H9 (cell line): Measurements from ENCODE around the gene ITPR1. TPM values are rescaled to one million over a fixed set of nuclear protein-coding genes. Genes with fewer than 3 reads are reported as not detected.

ENCODE experiments used
- DNase-seq: peaks from one replicate; pipeline ENCODE4 v3.0.0-alpha.2; 2017
- H2AFZ ChIP-seq: one replicate; pipeline ENCODE4 v1.6.1; 2013; ENCODE audit warnings: mild to moderate bottlenecking, low read length, control low read depth, moderate library complexity
- H2AK5ac ChIP-seq: 2 replicates; pipeline ENCODE4 v1.6.1; 2013; ENCODE audit warnings: low read length, control low read depth, mixed read lengths; ENCODE audit not compliant: insufficient read length
- H2BK120ac ChIP-seq: one replicate; pipeline ENCODE4 v1.6.1; 2013; ENCODE audit warnings: low read depth, mild to moderate bottlenecking, low read length, control low read depth, inconsistent platforms; ENCODE audit not compliant: poor library complexity, severe bottlenecking
- H2BK12ac ChIP-seq: 2 replicates; pipeline ENCODE4 v1.6.1; 2013; ENCODE audit warnings: low read length, control low read depth, mixed read lengths, low read depth; ENCODE audit not compliant: insufficient read length
- H2BK15ac ChIP-seq: 2 replicates; pipeline ENCODE4 v1.6.1; 2013; ENCODE audit warnings: low read depth, low read length, control low read depth
- H2BK20ac ChIP-seq: one replicate; pipeline ENCODE4 v1.6.1; 2013; ENCODE audit warnings: low read depth, mild to moderate bottlenecking, low read length, control low read depth, inconsistent platforms; ENCODE audit not compliant: poor library complexity, severe bottlenecking
- H2BK5ac ChIP-seq: 2 replicates; pipeline ENCODE4 v1.6.1; 2013; ENCODE audit warnings: low read length, control low read depth, mixed read lengths; ENCODE audit not compliant: insufficient read length
- H3K14ac ChIP-seq: 2 replicates; pipeline ENCODE4 v1.6.1; 2013; ENCODE audit warnings: low read length, control low read depth; ENCODE audit not compliant: insufficient read depth
- H3K18ac ChIP-seq: 2 replicates; pipeline ENCODE4 v1.6.1; 2013; ENCODE audit warnings: low read depth, mild to moderate bottlenecking, mixed read lengths, low read length, control low read depth; ENCODE audit not compliant: insufficient read length
- H3K23ac ChIP-seq: 2 replicates; pipeline ENCODE4 v1.6.1; 2013; ENCODE audit warnings: low read length, control low read depth, mixed read lengths, low read depth; ENCODE audit not compliant: insufficient read length
- H3K23me2 ChIP-seq: 2 replicates; pipeline ENCODE4 v1.6.1; 2013; ENCODE audit warnings: low read depth, mild to moderate bottlenecking, mixed read lengths, low read length, control low read depth; ENCODE audit not compliant: insufficient read length, poor library complexity, severe bottlenecking
- H3K27ac ChIP-seq: 2 replicates; pipeline ENCODE4 v1.5.1; 2013; ENCODE audit warnings: low read length, control low read depth, mixed read lengths, low read depth; ENCODE audit not compliant: insufficient read length
- H3K27me3 ChIP-seq: 2 replicates; pipeline ENCODE4 v1.6.1; 2013; ENCODE audit warnings: low read length, control low read depth, inconsistent platforms; ENCODE audit not compliant: insufficient read depth
- H3K4ac ChIP-seq: 2 replicates; pipeline ENCODE4 v1.6.1; 2013; ENCODE audit warnings: low read depth, mild to moderate bottlenecking, control low read depth, inconsistent platforms, low read length, moderate library complexity
- H3K4me1 ChIP-seq: 2 replicates; pipeline ENCODE4 v1.6.1; 2013; ENCODE audit warnings: low read length, control low read depth, inconsistent platforms; ENCODE audit not compliant: insufficient read depth
- H3K4me2 ChIP-seq: 2 replicates; pipeline ENCODE4 v1.6.1; 2013; ENCODE audit warnings: low read length, control low read depth, mixed read lengths; ENCODE audit not compliant: insufficient read length, insufficient read depth
- H3K56ac ChIP-seq: 2 replicates; pipeline ENCODE4 v1.6.1; 2013; ENCODE audit warnings: low read depth, mild to moderate bottlenecking, mixed read lengths, low read length, control low read depth; ENCODE audit not compliant: insufficient read length
- H3K79me1 ChIP-seq: 2 replicates; pipeline ENCODE4 v1.6.1; 2013; ENCODE audit warnings: low read depth, mild to moderate bottlenecking, moderate library complexity, low read length, control low read depth, inconsistent platforms; ENCODE audit not compliant: insufficient read depth, poor library complexity, severe bottlenecking
- H3K79me2 ChIP-seq: 2 replicates; pipeline ENCODE4 v1.6.1; 2013; ENCODE audit warnings: low read length, control low read depth, inconsistent platforms; ENCODE audit not compliant: insufficient read depth
- H3K9ac ChIP-seq: 2 replicates; pipeline ENCODE4 v1.6.1; 2013; ENCODE audit warnings: low read length, control low read depth, mixed read lengths; ENCODE audit not compliant: insufficient read length; ENCODE audit errors: extremely low read depth
- H3K9me3 ChIP-seq: one replicate; pipeline ENCODE4 v1.6.1; 2013; ENCODE audit warnings: low read depth, low read length, inconsistent platforms; ENCODE audit not compliant: control insufficient read depth
- H3T11ph ChIP-seq: one replicate; pipeline ENCODE4 v1.6.1; 2013; ENCODE audit warnings: mild to moderate bottlenecking, low read length, control low read depth, inconsistent platforms
- H4K20me1 ChIP-seq: one replicate; pipeline ENCODE4 v1.6.1; 2013; ENCODE audit not compliant: control insufficient read depth, insufficient read length, insufficient read depth
- H4K5ac ChIP-seq: 2 replicates; pipeline ENCODE4 v1.6.1; 2013; ENCODE audit warnings: low read depth, mild to moderate bottlenecking, mixed read lengths, low read length, control low read depth; ENCODE audit not compliant: insufficient read length
- H4K8ac ChIP-seq: replicated peaks from 2 replicates; pipeline ENCODE4 v1.6.1; 2013; ENCODE audit warnings: low read length, control low read depth, mixed read lengths, low read depth; ENCODE audit not compliant: insufficient read length
- H4K91ac ChIP-seq: 2 replicates; pipeline ENCODE4 v1.6.1; 2013; ENCODE audit warnings: low read depth, mild to moderate bottlenecking, moderate library complexity, mixed read lengths, low read length, control low read depth; ENCODE audit not compliant: insufficient read length
- H3K27ac Mint-ChIP-seq, 3 experiments: 2 replicates in 2 of 3; 3 replicates in 1 of 3; pipeline ENCODE4 v1.8.0; 2020 to 2021; ENCODE audit warnings: mixed read lengths in 3 of 3, mild to moderate bottlenecking in 1 of 3, moderate library complexity in 1 of 3
- H3K27me3 Mint-ChIP-seq: 2 replicates; pipeline ENCODE4 v1.8.0; 2021; ENCODE audit warnings: low read depth, mild to moderate bottlenecking, moderate library complexity, mixed read lengths
- H3K36me3 Mint-ChIP-seq, 3 experiments: 2 replicates in 2 of 3; 3 replicates in 1 of 3; pipeline ENCODE4 v1.8.0; 2020 to 2021; ENCODE audit warnings: low read depth in 3 of 3, mixed read lengths in 3 of 3; ENCODE audit not compliant: insufficient read depth in 1 of 3
- H3K4me1 Mint-ChIP-seq, 2 experiments: 2 replicates each; pipeline ENCODE4 v1.8.0; 2020; ENCODE audit warnings: mixed read lengths in 2 of 2
- H3K4me3 Mint-ChIP-seq, 2 experiments: 2 replicates in 1 of 2; 3 replicates in 1 of 2; pipeline ENCODE4 v1.8.0; 2020 to 2021; ENCODE audit warnings: mild to moderate bottlenecking in 2 of 2, mixed read lengths in 2 of 2, moderate library complexity in 1 of 2
- H3K9me3 Mint-ChIP-seq, 2 experiments: 2 replicates in 1 of 2; 3 replicates in 1 of 2; pipeline ENCODE4 v1.8.0; 2020; ENCODE audit warnings: mild to moderate bottlenecking in 2 of 2, mixed read lengths in 2 of 2, moderate library complexity in 1 of 2
- CTCF ChIP-seq: fragments of 200-600 bp; sonication (generic); conservative IDR thresholded peaks from 3 replicates; pipeline ENCODE4 v1.8.0; 2021; ENCODE audit warnings: antibody characterized with exemption, mild to moderate bottlenecking
- WGBS: extraction: QIAGEN DNeasy Blood & Tissue Kit; methylation state at CpG from one replicate; pipeline ENCODE4 v1.1.7; 2013; ENCODE audit warnings: missing lambda C conversion rate, low lambda C conversion rate, mixed read lengths; ENCODE audit not compliant: insufficient read length; ENCODE audit errors: extremely low coverage; 5-methylcytosine and 5-hydroxymethylcytosine counted together
- total RNA-seq: library from RNA; stranded (reverse); gene quantifications from 2 replicates; pipeline ENCODE4 v1.2.1, GENCODE V29; 2021

Gene ITPR1
- total RNA-seq, 1 experiment from 2014 or later = 4.2 TPM

DNA sequence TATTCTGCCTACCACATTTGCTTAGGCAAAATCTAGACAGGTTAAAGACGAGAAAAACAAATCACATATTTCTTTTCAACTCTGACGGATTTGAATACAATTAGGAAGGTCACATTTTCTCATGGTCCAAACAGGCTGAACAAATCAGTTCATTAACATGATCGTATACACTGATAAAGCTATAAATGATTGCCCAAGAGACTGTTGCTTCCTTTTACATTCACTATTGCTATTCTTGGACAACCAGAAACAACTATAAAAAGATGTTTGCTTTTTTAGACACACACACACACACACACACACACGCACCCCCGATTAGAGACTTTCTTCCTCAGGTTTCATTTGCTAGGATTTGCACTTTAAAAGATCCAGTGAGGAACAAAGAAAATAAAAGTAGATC, 363.8 kb downstream of the ITPR1 start:
- no peaks in the 10 kb centered on the region for H3K9me3 ChIP-seq
- no peak overlapping the region for H2BK20ac ChIP-seq
- H2BK5ac ChIP-seq = no peak overlapping the region
- H3K23ac ChIP-seq = no peak overlapping the region
- no peak for DNase-seq
- peaks cover 0 to 6% of the 10 kb centered on the region in 2 experiments; a peak in 2 of 4 replicates for H3K4me1 Mint-ChIP-seq
- no peak overlapping the region for H3K27ac Mint-ChIP-seq
- H3K36me3 Mint-ChIP-seq = peaks cover 0 to 10% (median 0%) of the 10 kb centered on the region in 3 experiments; a peak in 4 of 7 replicates
- no peak overlapping the region for H3K4me3 Mint-ChIP-seq
- H3K27me3 ChIP-seq = no peaks in the 10 kb centered on the region
- no peak for TF ChIP-seq CTCF
- no peak overlapping the region for H3K56ac ChIP-seq
- no peak overlapping the region for H3T11ph ChIP-seq
- no peak overlapping the region for H3K4ac ChIP-seq
- no peak overlapping the region for H2BK12ac ChIP-seq
- H3K9me3 Mint-ChIP-seq = peaks cover 4 to 14% of the 10 kb centered on the region in 2 experiments; a peak in 3 of 5 replicates
- H3K79me1 ChIP-seq = no peaks in the 10 kb centered on the region
- no peak overlapping the region for H3K14ac ChIP-seq
- H3K27me3 Mint-ChIP-seq = no peaks in the 10 kb centered on the region
- no peak overlapping the region for H2AFZ ChIP-seq
- H2AK5ac ChIP-seq = no peak overlapping the region
- no peak overlapping the region for H3K18ac ChIP-seq
- no peak overlapping the region for H4K5ac ChIP-seq
- no peak overlapping the region for H3K9ac ChIP-seq
- H3K23me2 ChIP-seq = no peaks in the 10 kb centered on the region
- no peak overlapping the region for H4K8ac ChIP-seq
- H3K79me2 ChIP-seq = no peaks in the 10 kb centered on the region
- no peak overlapping the region for H2BK120ac ChIP-seq
- no peak overlapping the region for H4K91ac ChIP-seq
- no peak overlapping the region for H2BK15ac ChIP-seq
- no peak overlapping the region for H3K4me2 ChIP-seq
- H3K4me1 ChIP-seq = no peaks in the 10 kb centered on the region
- no peak overlapping the region for H3K27ac ChIP-seq
- H4K20me1 ChIP-seq = no peaks in the 10 kb centered on the region
- no CpG with 5 or more reads among the region's 5 CpGs for WGBS
